H9 (cell line): ENCODE results near the gene PTX3. TPM values are rescaled to one million over a fixed set of nuclear protein-coding genes. Genes with fewer than 3 reads are reported as not detected.

Experiments used
- DNase-seq: peaks from one replicate; pipeline ENCODE4 v3.0.0-alpha.2; 2017
- H2AFZ ChIP-seq: one replicate; pipeline ENCODE4 v1.6.1; 2013; ENCODE audit warnings: mild to moderate bottlenecking, low read length, control low read depth, moderate library complexity
- H2AK5ac ChIP-seq: 2 replicates; pipeline ENCODE4 v1.6.1; 2013; ENCODE audit warnings: low read length, control low read depth, mixed read lengths; ENCODE audit not compliant: insufficient read length
- H2BK120ac ChIP-seq: one replicate; pipeline ENCODE4 v1.6.1; 2013; ENCODE audit warnings: low read depth, mild to moderate bottlenecking, low read length, control low read depth, inconsistent platforms; ENCODE audit not compliant: poor library complexity, severe bottlenecking
- H2BK12ac ChIP-seq: 2 replicates; pipeline ENCODE4 v1.6.1; 2013; ENCODE audit warnings: low read length, control low read depth, mixed read lengths, low read depth; ENCODE audit not compliant: insufficient read length
- H2BK15ac ChIP-seq: 2 replicates; pipeline ENCODE4 v1.6.1; 2013; ENCODE audit warnings: low read depth, low read length, control low read depth
- H2BK20ac ChIP-seq: one replicate; pipeline ENCODE4 v1.6.1; 2013; ENCODE audit warnings: low read depth, mild to moderate bottlenecking, low read length, control low read depth, inconsistent platforms; ENCODE audit not compliant: poor library complexity, severe bottlenecking
- H2BK5ac ChIP-seq: 2 replicates; pipeline ENCODE4 v1.6.1; 2013; ENCODE audit warnings: low read length, control low read depth, mixed read lengths; ENCODE audit not compliant: insufficient read length
- H3K14ac ChIP-seq: 2 replicates; pipeline ENCODE4 v1.6.1; 2013; ENCODE audit warnings: low read length, control low read depth; ENCODE audit not compliant: insufficient read depth
- H3K18ac ChIP-seq: 2 replicates; pipeline ENCODE4 v1.6.1; 2013; ENCODE audit warnings: low read depth, mild to moderate bottlenecking, mixed read lengths, low read length, control low read depth; ENCODE audit not compliant: insufficient read length
- H3K23ac ChIP-seq: 2 replicates; pipeline ENCODE4 v1.6.1; 2013; ENCODE audit warnings: low read length, control low read depth, mixed read lengths, low read depth; ENCODE audit not compliant: insufficient read length
- H3K23me2 ChIP-seq: 2 replicates; pipeline ENCODE4 v1.6.1; 2013; ENCODE audit warnings: low read depth, mild to moderate bottlenecking, mixed read lengths, low read length, control low read depth; ENCODE audit not compliant: insufficient read length, poor library complexity, severe bottlenecking
- H3K27ac ChIP-seq: 2 replicates; pipeline ENCODE4 v1.5.1; 2013; ENCODE audit warnings: low read length, control low read depth, mixed read lengths, low read depth; ENCODE audit not compliant: insufficient read length
- H3K27me3 ChIP-seq: 2 replicates; pipeline ENCODE4 v1.6.1; 2013; ENCODE audit warnings: low read length, control low read depth, inconsistent platforms; ENCODE audit not compliant: insufficient read depth
- H3K4ac ChIP-seq: 2 replicates; pipeline ENCODE4 v1.6.1; 2013; ENCODE audit warnings: low read depth, mild to moderate bottlenecking, control low read depth, inconsistent platforms, low read length, moderate library complexity
- H3K4me1 ChIP-seq: 2 replicates; pipeline ENCODE4 v1.6.1; 2013; ENCODE audit warnings: low read length, control low read depth, inconsistent platforms; ENCODE audit not compliant: insufficient read depth
- H3K4me2 ChIP-seq: 2 replicates; pipeline ENCODE4 v1.6.1; 2013; ENCODE audit warnings: low read length, control low read depth, mixed read lengths; ENCODE audit not compliant: insufficient read length, insufficient read depth
- H3K56ac ChIP-seq: 2 replicates; pipeline ENCODE4 v1.6.1; 2013; ENCODE audit warnings: low read depth, mild to moderate bottlenecking, mixed read lengths, low read length, control low read depth; ENCODE audit not compliant: insufficient read length
- H3K79me1 ChIP-seq: 2 replicates; pipeline ENCODE4 v1.6.1; 2013; ENCODE audit warnings: low read depth, mild to moderate bottlenecking, moderate library complexity, low read length, control low read depth, inconsistent platforms; ENCODE audit not compliant: insufficient read depth, poor library complexity, severe bottlenecking
- H3K79me2 ChIP-seq: 2 replicates; pipeline ENCODE4 v1.6.1; 2013; ENCODE audit warnings: low read length, control low read depth, inconsistent platforms; ENCODE audit not compliant: insufficient read depth
- H3K9ac ChIP-seq: 2 replicates; pipeline ENCODE4 v1.6.1; 2013; ENCODE audit warnings: low read length, control low read depth, mixed read lengths; ENCODE audit not compliant: insufficient read length; ENCODE audit errors: extremely low read depth
- H3K9me3 ChIP-seq: one replicate; pipeline ENCODE4 v1.6.1; 2013; ENCODE audit warnings: low read depth, low read length, inconsistent platforms; ENCODE audit not compliant: control insufficient read depth
- H3T11ph ChIP-seq: one replicate; pipeline ENCODE4 v1.6.1; 2013; ENCODE audit warnings: mild to moderate bottlenecking, low read length, control low read depth, inconsistent platforms
- H4K20me1 ChIP-seq: one replicate; pipeline ENCODE4 v1.6.1; 2013; ENCODE audit not compliant: control insufficient read depth, insufficient read length, insufficient read depth
- H4K5ac ChIP-seq: 2 replicates; pipeline ENCODE4 v1.6.1; 2013; ENCODE audit warnings: low read depth, mild to moderate bottlenecking, mixed read lengths, low read length, control low read depth; ENCODE audit not compliant: insufficient read length
- H4K8ac ChIP-seq: replicated peaks from 2 replicates; pipeline ENCODE4 v1.6.1; 2013; ENCODE audit warnings: low read length, control low read depth, mixed read lengths, low read depth; ENCODE audit not compliant: insufficient read length
- H4K91ac ChIP-seq: 2 replicates; pipeline ENCODE4 v1.6.1; 2013; ENCODE audit warnings: low read depth, mild to moderate bottlenecking, moderate library complexity, mixed read lengths, low read length, control low read depth; ENCODE audit not compliant: insufficient read length
- H3K27ac Mint-ChIP-seq, 3 experiments: 2 replicates in 2 of 3; 3 replicates in 1 of 3; pipeline ENCODE4 v1.8.0; 2020 to 2021; ENCODE audit warnings: mixed read lengths in 3 of 3, mild to moderate bottlenecking in 1 of 3, moderate library complexity in 1 of 3
- H3K27me3 Mint-ChIP-seq: 2 replicates; pipeline ENCODE4 v1.8.0; 2021; ENCODE audit warnings: low read depth, mild to moderate bottlenecking, moderate library complexity, mixed read lengths
- H3K36me3 Mint-ChIP-seq, 3 experiments: 2 replicates in 2 of 3; 3 replicates in 1 of 3; pipeline ENCODE4 v1.8.0; 2020 to 2021; ENCODE audit warnings: low read depth in 3 of 3, mixed read lengths in 3 of 3; ENCODE audit not compliant: insufficient read depth in 1 of 3
- H3K4me1 Mint-ChIP-seq, 2 experiments: 2 replicates each; pipeline ENCODE4 v1.8.0; 2020; ENCODE audit warnings: mixed read lengths in 2 of 2
- H3K4me3 Mint-ChIP-seq, 2 experiments: 2 replicates in 1 of 2; 3 replicates in 1 of 2; pipeline ENCODE4 v1.8.0; 2020 to 2021; ENCODE audit warnings: mild to moderate bottlenecking in 2 of 2, mixed read lengths in 2 of 2, moderate library complexity in 1 of 2
- H3K9me3 Mint-ChIP-seq, 2 experiments: 2 replicates in 1 of 2; 3 replicates in 1 of 2; pipeline ENCODE4 v1.8.0; 2020; ENCODE audit warnings: mild to moderate bottlenecking in 2 of 2, mixed read lengths in 2 of 2, moderate library complexity in 1 of 2
- WGBS: extraction: QIAGEN DNeasy Blood & Tissue Kit; methylation state at CpG from one replicate; pipeline ENCODE4 v1.1.7; 2013; ENCODE audit warnings: missing lambda C conversion rate, low lambda C conversion rate, mixed read lengths; ENCODE audit not compliant: insufficient read length; ENCODE audit errors: extremely low coverage; 5-methylcytosine and 5-hydroxymethylcytosine counted together
- long read RNA-seq: library from polyadenylated mRNA; unstranded; transcript quantifications from one replicate; pipeline ENCODE4 v2.0.0, GENCODE V29; 2020
- total RNA-seq: library from RNA; stranded (reverse); gene quantifications from 2 replicates; pipeline ENCODE4 v1.2.1, GENCODE V29; 2021
- TF ChIP-seq, protein P1 (sequence below): fragments of 200-600 bp; sonication (generic); conservative IDR thresholded peaks from 3 replicates; pipeline ENCODE4 v1.8.0; 2021; ENCODE audit warnings: antibody characterized with exemption, mild to moderate bottlenecking

Gene PTX3
- 0.11 and 0.22 TPM in 2 replicates for total RNA-seq
- long read RNA-seq, result 0 reads

DNA sequence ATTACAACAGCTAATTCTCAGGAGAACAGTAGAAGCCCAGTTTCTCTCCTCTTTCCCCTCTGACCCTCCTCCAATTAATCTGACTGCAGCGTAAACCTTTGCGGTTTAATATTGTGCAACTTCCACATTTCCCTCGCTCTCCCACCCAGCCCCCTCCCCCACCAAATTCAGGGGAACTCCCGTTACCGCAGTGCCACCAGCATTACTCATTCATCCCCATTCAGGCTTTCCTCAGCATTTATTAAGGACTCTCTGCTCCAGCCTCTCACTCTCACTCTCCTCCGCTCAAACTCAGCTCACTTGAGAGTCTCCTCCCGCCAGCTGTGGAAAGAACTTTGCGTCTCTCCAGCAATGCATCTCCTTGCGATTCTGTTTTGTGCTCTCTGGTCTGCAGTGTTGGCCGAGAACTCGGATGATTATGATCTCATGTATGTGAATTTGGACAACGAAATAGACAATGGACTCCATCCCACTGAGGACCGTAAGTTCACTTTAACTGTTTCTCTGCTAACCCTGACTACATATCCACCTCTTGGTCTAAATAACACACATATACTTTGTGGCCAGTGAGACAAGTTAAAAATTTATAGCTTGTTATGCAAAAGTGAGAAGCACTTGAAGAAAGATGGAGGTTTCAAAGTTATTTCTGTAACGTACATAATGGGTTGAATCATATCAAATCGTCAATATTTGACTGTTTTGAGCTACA lies at the start of gene PTX3:
Gene PTX3, plus strand, starts transcription at position 268 of the 709 bp plus-strand sequence. Its CDS starts 84 bp downstream, at position 352.
- H2BK15ac ChIP-seq, result no peak within 1 kb of the TSS
- H3K18ac ChIP-seq, result no peak within 1 kb of the TSS
- H3K9ac ChIP-seq, result peak within 1 kb of the TSS; percentile 40
- H3K4me3 Mint-ChIP-seq, result peak within 1 kb of the TSS; percentile 76 to 91
- no peak within 1 kb of the TSS for H3K56ac ChIP-seq
- no peak within 1 kb of the TSS for H3K23ac ChIP-seq
- no peak within 1 kb of the TSS for H3K27ac ChIP-seq
- H3K27me3 ChIP-seq, result no peaks in the 10 kb centered on the region; the same call in 1 of the 2 replicates
- peaks cover 36% of the 10 kb centered on the region for H3K27me3 Mint-ChIP-seq
- H2BK5ac ChIP-seq, result no peak within 1 kb of the TSS
- peak within 1 kb of the TSS; percentile 77 for H3K14ac ChIP-seq
- no peaks in the 10 kb centered on the region for H3K36me3 Mint-ChIP-seq
- H3K79me1 ChIP-seq, result no peaks in the 10 kb centered on the region
- H3K4me1 ChIP-seq, result peaks cover 2% of the 10 kb centered on the region; the same call in 1 of the 2 replicates
- TF ChIP-seq, protein P1, sequence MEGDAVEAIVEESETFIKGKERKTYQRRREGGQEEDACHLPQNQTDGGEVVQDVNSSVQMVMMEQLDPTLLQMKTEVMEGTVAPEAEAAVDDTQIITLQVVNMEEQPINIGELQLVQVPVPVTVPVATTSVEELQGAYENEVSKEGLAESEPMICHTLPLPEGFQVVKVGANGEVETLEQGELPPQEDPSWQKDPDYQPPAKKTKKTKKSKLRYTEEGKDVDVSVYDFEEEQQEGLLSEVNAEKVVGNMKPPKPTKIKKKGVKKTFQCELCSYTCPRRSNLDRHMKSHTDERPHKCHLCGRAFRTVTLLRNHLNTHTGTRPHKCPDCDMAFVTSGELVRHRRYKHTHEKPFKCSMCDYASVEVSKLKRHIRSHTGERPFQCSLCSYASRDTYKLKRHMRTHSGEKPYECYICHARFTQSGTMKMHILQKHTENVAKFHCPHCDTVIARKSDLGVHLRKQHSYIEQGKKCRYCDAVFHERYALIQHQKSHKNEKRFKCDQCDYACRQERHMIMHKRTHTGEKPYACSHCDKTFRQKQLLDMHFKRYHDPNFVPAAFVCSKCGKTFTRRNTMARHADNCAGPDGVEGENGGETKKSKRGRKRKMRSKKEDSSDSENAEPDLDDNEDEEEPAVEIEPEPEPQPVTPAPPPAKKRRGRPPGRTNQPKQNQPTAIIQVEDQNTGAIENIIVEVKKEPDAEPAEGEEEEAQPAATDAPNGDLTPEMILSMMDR, result no peak
- H3T11ph ChIP-seq, result no peak within 1 kb of the TSS
- no peaks in the 10 kb centered on the region for H4K20me1 ChIP-seq
- H2BK12ac ChIP-seq, result no peak within 1 kb of the TSS
- no peak within 1 kb of the TSS for H4K91ac ChIP-seq
- no peak within 1 kb of the TSS for H2AK5ac ChIP-seq
- no CpG with 5 or more reads among the region's 15 CpGs for WGBS
- H4K5ac ChIP-seq, result no peak within 1 kb of the TSS
- no peak within 1 kb of the TSS for H2BK120ac ChIP-seq
- H3K4me2 ChIP-seq, result peak within 1 kb of the TSS; percentile 58
- H3K4ac ChIP-seq, result no peak within 1 kb of the TSS
- H3K23me2 ChIP-seq, result peaks cover 16% of the 10 kb centered on the region
- no peak within 1 kb of the TSS for H4K8ac ChIP-seq
- H3K4me1 Mint-ChIP-seq, result peaks cover 16 to 19% of the 10 kb centered on the region in 2 experiments
- no peak within 1 kb of the TSS for H2BK20ac ChIP-seq
- 0 out of 5 replicates have a peak, but pooled peaks cover 0 to 2% of the 10 kb centered on the region in 2 experiments for H3K9me3 Mint-ChIP-seq
- H3K79me2 ChIP-seq, result no peaks in the 10 kb centered on the region
- DNase-seq, result peak; percentile 30
- peak within 1 kb of the TSS; percentile 40 for H2AFZ ChIP-seq
- H3K9me3 ChIP-seq, result no peaks in the 10 kb centered on the region
- no peak within 1 kb of the TSS; a peak in 1 of 7 replicates for H3K27ac Mint-ChIP-seq
